HL-60 (cell line): Measurements from ENCODE around the gene TMEM126A.

ENCODE experiments used
- DNase-seq, 2 experiments: peaks; one replicate each; pipeline ENCODE4 v3.0.0-alpha.2; 2010 to 2020; ENCODE audit warnings: low read depth in 1 of 2, low spot score in 1 of 2
- H3K27ac ChIP-seq: fragments of 250-450 bp; sonication (Bioruptor Pico); replicated peaks from 2 replicates; pipeline ENCODE4 v1.5.1; 2020; ENCODE audit warnings: mild to moderate bottlenecking, moderate library complexity
- H3K27me3 ChIP-seq: fragments of 250-450 bp; sonication (Bioruptor Pico); 2 replicates; pipeline ENCODE4 v1.5.1; 2021; ENCODE audit warnings: mild to moderate bottlenecking, moderate library complexity; ENCODE audit not compliant: insufficient read depth, poor library complexity, severe bottlenecking
- H3K4me3 ChIP-seq: replicated peaks from 2 replicates; pipeline ENCODE4 v1.5.1; 2011; ENCODE audit warnings: mild to moderate bottlenecking, control low read depth, low read length; ENCODE audit not compliant: insufficient read depth
- CTCF ChIP-seq: IDR thresholded peaks from one replicate; pipeline ENCODE4 v1.5.1; 2011; ENCODE audit warnings: low read length, control low read depth, inconsistent platforms; ENCODE audit not compliant: insufficient read depth
- GABPA ChIP-seq: IDR thresholded peaks from 2 replicates; pipeline ENCODE4 v1.6.1; 2012; ENCODE audit warnings: low read depth
- POLR2AphosphoS5 ChIP-seq: IDR thresholded peaks from 2 replicates; pipeline ENCODE4 v1.6.1; 2012; ENCODE audit warnings: low read depth
- REST ChIP-seq: IDR thresholded peaks from 2 replicates; pipeline ENCODE4 v1.6.1; 2012; ENCODE audit warnings: low read depth; ENCODE audit not compliant: insufficient replicate concordance
- SPI1 ChIP-seq: IDR thresholded peaks from 2 replicates; pipeline ENCODE4 v1.6.1; 2012; ENCODE audit warnings: low read depth, mild to moderate bottlenecking, borderline replicate concordance

TMEM126A gene

GRCh38 chr11:85685820-85686459, 38.2 kb downstream of the TMEM126A start, which contains the start of gene CCDC89:
Gene CCDC89, minus strand, starts transcription at chr11:85686195. Its CDS starts 65 bp downstream, at chr11:85686130.
- Histone ChIP-seq H3K4me3 (no peak within 1 kb of the TSS), H3K27me3 (no peaks in the 10 kb centered on the region), H3K27ac (no peak within 1 kb of the TSS)
- DNase-seq = no peak
- TF ChIP-seq POLR2AphosphoS5 (no peak), CTCF (no peak), SPI1 (no peak), GABPA (no peak), REST (no peak)

- no peak overlapping the region for H3K27ac ChIP-seq
- no peaks in the 10 kb centered on the region for H3K27me3 ChIP-seq
- H3K4me3 ChIP-seq = no peak overlapping the region
- peak in 1 of 2 experiments; percentile 13 for DNase-seq
- TF ChIP-seq SPI1 (no peak), GABPA (no peak), POLR2AphosphoS5 (no peak), CTCF (no peak), REST (no peak)
Measured at GRCh38 chr11:85694385-85694980, 46.7 kb downstream of the TMEM126A start.

GRCh38 chr11:85695546-85695945, 47.8 kb downstream of the TMEM126A start:
- TF ChIP-seq CTCF (no peak), GABPA (no peak), REST (no peak), SPI1 (no peak), POLR2AphosphoS5 (no peak)
- no peak overlapping the region for H3K27ac ChIP-seq
- H3K27me3 ChIP-seq = no peaks in the 10 kb centered on the region
- no peak for DNase-seq
- no peak overlapping the region for H3K4me3 ChIP-seq
